Psoas muscle (tissue), 8 donors: ENCODE results near the gene B3GALT6. TPM values are rescaled to one million over a fixed set of nuclear protein-coding genes. Genes with fewer than 3 reads are reported as not detected.

Experiments used
- ATAC-seq, 4 donors: fragments of 200-7000 bp; cut with Tn5 transposase; one replicate each; pipeline ENCODE4 v1.9.1; 2020; ENCODE audit warnings: moderate library complexity in 3 of 4, mild to moderate bottlenecking in 2 of 4
- DNase-seq, 2 donors: peaks; one replicate each; pipeline ENCODE4 v3.0.0-alpha.2; 2020
- H3K27ac ChIP-seq: fragments of 200-600 bp; one replicate; pipeline ENCODE4 v1.8.0; 2022
- H3K27me3 ChIP-seq, 3 donors: fragments of 200-600 bp in 1 of 3; one replicate each; pipeline versions ENCODE4 v1.6.1 to v1.8.0; 2013 to 2022; ENCODE audit warnings: low read length in 2 of 3, mild to moderate bottlenecking in 2 of 3, moderate library complexity in 1 of 3; ENCODE audit not compliant: insufficient read depth in 3 of 3
- H3K36me3 ChIP-seq, 2 donors: fragments of 200-600 bp in 1 of 2; one replicate each; pipeline versions ENCODE4 v1.6.1 to v1.8.0; 2013 to 2022; ENCODE audit warnings: low read depth in 1 of 2, mild to moderate bottlenecking in 1 of 2, moderate library complexity in 1 of 2; ENCODE audit not compliant: insufficient read depth in 1 of 2
- H3K4me1 ChIP-seq: fragments of 200-600 bp; one replicate; pipeline ENCODE4 v1.8.0; 2022
- H3K4me3 ChIP-seq: fragments of 200-600 bp; one replicate; pipeline ENCODE4 v1.8.0; 2022; ENCODE audit warnings: mild to moderate bottlenecking
- H3K9me3 ChIP-seq: fragments of 200-600 bp; one replicate; pipeline ENCODE4 v1.8.0; 2022
- WGBS, 3 donors: extraction: QIAGEN DNeasy Blood & Tissue Kit; methylation state at CpG; one replicate each; pipeline versions ENCODE4 v1.1.6 to v1.1.7; 2013; 5-methylcytosine and 5-hydroxymethylcytosine counted together
- intact Hi-C, 2 donors: fragments of 100-400 bp; cut with DNase I; formaldehyde crosslinking; loops; one replicate each; pipeline versions ENCODE4 v1.11.0 to v1.14.2; 2022
- polyA plus RNA-seq, 3 donors: library from polyadenylated mRNA; stranded (reverse); fragments of 200-250 nt; gene quantifications; one replicate each; pipeline ENCODE4 v1.2.3, GENCODE V29; 2013
- total RNA-seq, 4 donors: library from RNA; stranded (reverse); fragmentation: NEBNext Ultra II Directional in 2 of 4; extraction: Animal tissue kit (Norgen Biotek cat#: 25700) in 2 of 4; gene quantifications; one replicate each; pipeline versions ENCODE4 v1.2.1 to v1.2.4, GENCODE V29; 2021 to 2023
- TF ChIP-seq, protein P1 (sequence below): fragments of 200-600 bp; IDR thresholded peaks from one replicate; pipeline ENCODE4 v1.8.0; 2022; ENCODE audit warnings: antibody characterized with exemption
- donor health status: healthy with polysubstance abuse.
- donor health status: DM: no; HTN: no; CAD: no; lungs with moderate emphysema.
- donor health status: Bipolar disorder and iron deficiency.
- donor health status: healthy.
- donor health status: DM: yes; HTN: yes; CAD: no.
- donor health status: DM: no; HTN: no; CAD: no.
- donor health status: DM: no; HTN: no; CAD: no.
- donor health status: DM: yes; HTN: yes; CAD: no.

B3GALT6 gene
- total and polyA plus RNA-seq, 7 donors, result 7.7 to 30.3 (median 11.4) TPM

- intact Hi-C loops, result loop anchor here (5.0 kb wide), 1 partner anchor 39 kb away; the partner anchor contains the start of gene UBE2J2 (in 2 of the 2)
- no peak overlapping the region for H3K27ac ChIP-seq
Observed at GRCh38 chr1:1232796-1233566, 944 bp downstream of the B3GALT6 start.

GRCh38 chr1:1233567-1233892 is 1.5 kb downstream of the B3GALT6 start:
- intact Hi-C loops, result loop anchor here (5.0 kb wide), 1 partner anchor 39 kb away; the partner anchor contains the start of gene UBE2J2 (in 2 of the 2)
- 94 to 95% (median 95%) methylated on average over 15 of the region's 15 CpGs for WGBS, 3 donors
- DNase-seq (no peak), ATAC-seq (no peak)
- TF ChIP-seq, protein P1, sequence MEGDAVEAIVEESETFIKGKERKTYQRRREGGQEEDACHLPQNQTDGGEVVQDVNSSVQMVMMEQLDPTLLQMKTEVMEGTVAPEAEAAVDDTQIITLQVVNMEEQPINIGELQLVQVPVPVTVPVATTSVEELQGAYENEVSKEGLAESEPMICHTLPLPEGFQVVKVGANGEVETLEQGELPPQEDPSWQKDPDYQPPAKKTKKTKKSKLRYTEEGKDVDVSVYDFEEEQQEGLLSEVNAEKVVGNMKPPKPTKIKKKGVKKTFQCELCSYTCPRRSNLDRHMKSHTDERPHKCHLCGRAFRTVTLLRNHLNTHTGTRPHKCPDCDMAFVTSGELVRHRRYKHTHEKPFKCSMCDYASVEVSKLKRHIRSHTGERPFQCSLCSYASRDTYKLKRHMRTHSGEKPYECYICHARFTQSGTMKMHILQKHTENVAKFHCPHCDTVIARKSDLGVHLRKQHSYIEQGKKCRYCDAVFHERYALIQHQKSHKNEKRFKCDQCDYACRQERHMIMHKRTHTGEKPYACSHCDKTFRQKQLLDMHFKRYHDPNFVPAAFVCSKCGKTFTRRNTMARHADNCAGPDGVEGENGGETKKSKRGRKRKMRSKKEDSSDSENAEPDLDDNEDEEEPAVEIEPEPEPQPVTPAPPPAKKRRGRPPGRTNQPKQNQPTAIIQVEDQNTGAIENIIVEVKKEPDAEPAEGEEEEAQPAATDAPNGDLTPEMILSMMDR, result no peak
- peaks cover 24% of the 10 kb centered on the region for H3K4me1 ChIP-seq
- peak overlapping the region; percentile 57 for H3K4me3 ChIP-seq
- peaks cover 1 to 6% of the 10 kb centered on the region in 2 donors for H3K36me3 ChIP-seq
- H3K9me3 ChIP-seq, result peaks cover 7% of the 10 kb centered on the region
- no peak overlapping the region for H3K27ac ChIP-seq
- peaks cover 0 to 11% (median under 1%) of the 10 kb centered on the region in 3 donors for H3K27me3 ChIP-seq

More at GRCh38 chr1:1232796-1233566, 944 bp downstream of the B3GALT6 start:
- Histone ChIP-seq H3K9me3 (peaks cover 7% of the 10 kb centered on the region), H3K27me3 (peaks cover 0 to 7% (median 0%) of the 10 kb centered on the region in 3 donors), H3K36me3 (peaks cover 7 to 11% of the 10 kb centered on the region in 2 donors), H3K4me3 (peak overlapping the region; percentile 57), H3K4me1 (peaks cover 24% of the 10 kb centered on the region)
- ATAC-seq (no peak), DNase-seq (no peak)
- WGBS, 3 donors, result 79 to 84% (median 81%) methylated on average over 75 to 98 of the region's 98 CpGs
- TF ChIP-seq, protein P1, result no peak

GRCh38 chr1:1234180-1234808 is 2.3 kb downstream of the B3GALT6 start:
- Histone ChIP-seq H3K4me1 (peaks cover 23% of the 10 kb centered on the region), H3K27me3 (peaks cover 0 to 11% (median 6%) of the 10 kb centered on the region in 3 donors), H3K4me3 (no peak overlapping the region), H3K27ac (no peak overlapping the region), H3K9me3 (peaks cover 7% of the 10 kb centered on the region), H3K36me3 (no peaks in the 10 kb centered on the region)
- TF ChIP-seq, protein P1, result no peak
- DNase-seq (no peak), ATAC-seq (no peak)
- intact Hi-C loops, result loop anchor here (5.0 kb wide), 1 partner anchor 38 kb away; the partner anchor contains the start of gene UBE2J2 (in 2 of the 2)
- 90 to 94% (median 92%) methylated on average over 28 of the region's 28 CpGs for WGBS, 3 donors

- H3K4me1 ChIP-seq, result peaks cover 14% of the 10 kb centered on the region
- TF ChIP-seq, protein P1, result no peak
- peaks cover 7% of the 10 kb centered on the region for H3K9me3 ChIP-seq
- no peak for ATAC-seq
- no peak for DNase-seq
- no peak overlapping the region for H3K4me3 ChIP-seq
- intact Hi-C loops, result no loop called here
- H3K27me3 ChIP-seq, result peaks cover 0 to 16% (median 14%) of the 10 kb centered on the region in 3 donors
- WGBS, 3 donors, result 82 to 84% (median 82%) methylated on average over 27 of the region's 27 CpGs
- H3K27ac ChIP-seq, result no peak overlapping the region
- H3K36me3 ChIP-seq, result no peaks in the 10 kb centered on the region
Observed at GRCh38 chr1:1235016-1235744, 3.1 kb downstream of the B3GALT6 start.
